NCI-H446 treated with DMSO at 0.1 percent for 48 hours (cell line): ENCODE results near the gene CPEB3.
"Not testable (repeated sequence)": the region's sequence is repeated elsewhere in the genome, so short reads cannot be mapped to it uniquely, and the experiment has no call there.

Experiments used
- DNase-seq: peaks from one replicate; lab custom pipeline; 2025; lab: John Stamatoyannopoulos, UW

Gene CPEB3

GRCh38 chr10:92033070-92033469, 257.8 kb downstream of the CPEB3 start:
- DNase-seq, result not testable (repeated sequence)

- no peak for DNase-seq
Measured at GRCh38 chr10:92031580-92031979, 259.3 kb downstream of the CPEB3 start.

- no peak for DNase-seq
Measured at GRCh38 chr10:92027141-92027540, 263.7 kb downstream of the CPEB3 start.

GRCh38 chr10:92025340-92025739, 265.5 kb downstream of the CPEB3 start:
- DNase-seq, result not testable (repeated sequence)

GRCh38 chr10:92024700-92025099, 266.2 kb downstream of the CPEB3 start:
- no peak for DNase-seq

GRCh38 chr10:92014620-92015019, 276.3 kb downstream of the CPEB3 start:
- DNase-seq, result no peak

- DNase-seq, result no peak
Measured at GRCh38 chr10:92011560-92012214, 279.2 kb downstream of the CPEB3 start.

- no peak for DNase-seq
Measured at GRCh38 chr10:92010047-92010735, 280.7 kb downstream of the CPEB3 start.

GRCh38 chr10:92009445-92009844, 281.4 kb downstream of the CPEB3 start:
- no peak for DNase-seq

- DNase-seq, result no peak
Measured at GRCh38 chr10:92005978-92006377, 284.9 kb downstream of the CPEB3 start.

GRCh38 chr10:92003258-92003657, 287.6 kb downstream of the CPEB3 start:
- no peak for DNase-seq

GRCh38 chr10:92001995-92002394, 288.9 kb downstream of the CPEB3 start:
- DNase-seq, result no peak

GRCh38 chr10:92001581-92001980, 289.3 kb downstream of the CPEB3 start:
- no peak for DNase-seq
